HG03066 (cell line): ENCODE data around the gene NPY4R.
"Not testable (repeated sequence)": the region's sequence is repeated elsewhere in the genome, so short reads cannot be mapped to it uniquely, and the experiment has no call there.

Source experiments
- ATAC-seq: cut with Tn5 transposase; IDR thresholded peaks from one replicate; pipeline ENCODE4 v1.9.1; 2021; ENCODE audit warnings: low read depth; ENCODE audit not compliant: unreplicated experiment

NPY4R gene

GRCh38 chr10:46457071-46457470 is 8.7 kb downstream of the NPY4R start:
- not testable (repeated sequence) for ATAC-seq

- ATAC-seq = not testable (repeated sequence)
Measured at GRCh38 chr10:46455992-46456391, 9.8 kb downstream of the NPY4R start.

- not testable (repeated sequence) for ATAC-seq
Measured at GRCh38 chr10:46451365-46451764, 14.4 kb downstream of the NPY4R start.

- ATAC-seq = not testable (repeated sequence)
Measured at GRCh38 chr10:46450829-46451228, 14.9 kb downstream of the NPY4R start.

- ATAC-seq = not testable (repeated sequence)
Measured at GRCh38 chr10:46447439-46447838, 18.3 kb downstream of the NPY4R start.

GRCh38 chr10:46445389-46446122 is 20.2 kb downstream of the NPY4R start:
- ATAC-seq = not testable (repeated sequence)

GRCh38 chr10:46443422-46443821 is 22.3 kb downstream of the NPY4R start:
- not testable (repeated sequence) for ATAC-seq

- not testable (repeated sequence) for ATAC-seq
Measured at GRCh38 chr10:46442706-46443275, 23.0 kb downstream of the NPY4R start.

- not testable (repeated sequence) for ATAC-seq
Measured at GRCh38 chr10:46441837-46442278, 23.9 kb downstream of the NPY4R start.

GRCh38 chr10:46440942-46441341 is 24.8 kb downstream of the NPY4R start:
- ATAC-seq = not testable (repeated sequence)

GRCh38 chr10:46423550-46423949 is 42.2 kb downstream of the NPY4R start:
- not testable (repeated sequence) for ATAC-seq

GRCh38 chr10:46419570-46420379 is 46.0 kb downstream of the NPY4R start:
- not testable (repeated sequence) for ATAC-seq

GRCh38 chr10:46418283-46418682 is 47.5 kb downstream of the NPY4R start:
- ATAC-seq = not testable (repeated sequence)

GRCh38 chr10:46415291-46415690 is 50.5 kb downstream of the NPY4R start:
- not testable (repeated sequence) for ATAC-seq

GRCh38 chr10:46412665-46413064 is 53.1 kb downstream of the NPY4R start:
- not testable (repeated sequence) for ATAC-seq

GRCh38 chr10:46411123-46411522 is 54.6 kb downstream of the NPY4R start:
- ATAC-seq = not testable (repeated sequence)
